GM13976 (cell line): ENCODE measurements around the gene ENO1.
"Not testable (repeated sequence)": the region's sequence is repeated elsewhere in the genome, so short reads cannot be mapped to it uniquely, and the experiment has no call there.

ENCODE experiments used
- DNase-seq: peaks from one replicate; pipeline ENCODE4 v3.0.0; 2012; ENCODE audit warnings: low spot score
- in situ Hi-C: fragments of 300-500 bp; cut with MboI; formaldehyde crosslinking; loops from one replicate; pipeline ENCODE4 v1.12.0; 2022; ENCODE audit warnings: low sequenced_read_pairs, mixed read lengths, inconsistent platforms; ENCODE audit not compliant: unreplicated experiment
- TF ChIP-seq, protein P1 (sequence below): IDR thresholded peaks from 2 replicates; pipeline ENCODE4 v1.5.1; 2012; ENCODE audit warnings: borderline replicate concordance, mild to moderate bottlenecking; ENCODE audit not compliant: insufficient read depth; ENCODE audit errors: extremely low read depth, missing control alignments, control extremely low read depth

ENO1 gene

DNA sequence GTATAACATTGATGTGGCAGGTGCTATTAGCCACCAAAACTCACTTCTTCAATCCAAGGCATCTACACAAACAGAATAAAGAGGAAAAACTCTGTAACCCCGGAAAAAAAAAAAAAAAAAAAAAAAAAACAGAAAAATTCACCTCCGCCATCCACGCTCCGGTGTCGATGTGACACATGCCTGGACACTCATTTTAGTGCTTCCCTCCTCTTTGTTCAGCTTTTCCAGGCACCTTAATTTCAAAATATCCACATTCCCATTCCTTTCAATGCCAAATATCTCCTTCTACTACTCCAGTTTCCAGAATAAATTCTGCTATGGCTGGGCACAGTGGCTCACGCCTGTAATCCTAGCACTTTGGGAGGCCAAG is 55.2 kb downstream of the ENO1 start:
- TF ChIP-seq, protein P1, sequence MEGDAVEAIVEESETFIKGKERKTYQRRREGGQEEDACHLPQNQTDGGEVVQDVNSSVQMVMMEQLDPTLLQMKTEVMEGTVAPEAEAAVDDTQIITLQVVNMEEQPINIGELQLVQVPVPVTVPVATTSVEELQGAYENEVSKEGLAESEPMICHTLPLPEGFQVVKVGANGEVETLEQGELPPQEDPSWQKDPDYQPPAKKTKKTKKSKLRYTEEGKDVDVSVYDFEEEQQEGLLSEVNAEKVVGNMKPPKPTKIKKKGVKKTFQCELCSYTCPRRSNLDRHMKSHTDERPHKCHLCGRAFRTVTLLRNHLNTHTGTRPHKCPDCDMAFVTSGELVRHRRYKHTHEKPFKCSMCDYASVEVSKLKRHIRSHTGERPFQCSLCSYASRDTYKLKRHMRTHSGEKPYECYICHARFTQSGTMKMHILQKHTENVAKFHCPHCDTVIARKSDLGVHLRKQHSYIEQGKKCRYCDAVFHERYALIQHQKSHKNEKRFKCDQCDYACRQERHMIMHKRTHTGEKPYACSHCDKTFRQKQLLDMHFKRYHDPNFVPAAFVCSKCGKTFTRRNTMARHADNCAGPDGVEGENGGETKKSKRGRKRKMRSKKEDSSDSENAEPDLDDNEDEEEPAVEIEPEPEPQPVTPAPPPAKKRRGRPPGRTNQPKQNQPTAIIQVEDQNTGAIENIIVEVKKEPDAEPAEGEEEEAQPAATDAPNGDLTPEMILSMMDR = no peak
- no peak for DNase-seq
- in situ Hi-C loops = no loop called here

- TF ChIP-seq, protein P1 = no peak
- in situ Hi-C loops = no loop called here
- no peak for DNase-seq
Measured at GRCh38 chr1:8822373-8823294, 55.9 kb downstream of the ENO1 start.

- in situ Hi-C loops = no loop called here
Measured at GRCh38 chr1:8821084-8821483, 57.4 kb downstream of the ENO1 start.

GRCh38 chr1:8818789-8819188 is 59.7 kb downstream of the ENO1 start:
- in situ Hi-C loops, DNase-seq: not testable (repeated sequence)

More at GRCh38 chr1:8821084-8821483, 57.4 kb downstream of the ENO1 start:
- no peak for DNase-seq
- TF ChIP-seq, protein P1 = no peak

- no peak for DNase-seq
- TF ChIP-seq, protein P1 = no peak
- in situ Hi-C loops = no loop called here
Measured at GRCh38 chr1:8818325-8818775, 60.1 kb downstream of the ENO1 start.

DNA sequence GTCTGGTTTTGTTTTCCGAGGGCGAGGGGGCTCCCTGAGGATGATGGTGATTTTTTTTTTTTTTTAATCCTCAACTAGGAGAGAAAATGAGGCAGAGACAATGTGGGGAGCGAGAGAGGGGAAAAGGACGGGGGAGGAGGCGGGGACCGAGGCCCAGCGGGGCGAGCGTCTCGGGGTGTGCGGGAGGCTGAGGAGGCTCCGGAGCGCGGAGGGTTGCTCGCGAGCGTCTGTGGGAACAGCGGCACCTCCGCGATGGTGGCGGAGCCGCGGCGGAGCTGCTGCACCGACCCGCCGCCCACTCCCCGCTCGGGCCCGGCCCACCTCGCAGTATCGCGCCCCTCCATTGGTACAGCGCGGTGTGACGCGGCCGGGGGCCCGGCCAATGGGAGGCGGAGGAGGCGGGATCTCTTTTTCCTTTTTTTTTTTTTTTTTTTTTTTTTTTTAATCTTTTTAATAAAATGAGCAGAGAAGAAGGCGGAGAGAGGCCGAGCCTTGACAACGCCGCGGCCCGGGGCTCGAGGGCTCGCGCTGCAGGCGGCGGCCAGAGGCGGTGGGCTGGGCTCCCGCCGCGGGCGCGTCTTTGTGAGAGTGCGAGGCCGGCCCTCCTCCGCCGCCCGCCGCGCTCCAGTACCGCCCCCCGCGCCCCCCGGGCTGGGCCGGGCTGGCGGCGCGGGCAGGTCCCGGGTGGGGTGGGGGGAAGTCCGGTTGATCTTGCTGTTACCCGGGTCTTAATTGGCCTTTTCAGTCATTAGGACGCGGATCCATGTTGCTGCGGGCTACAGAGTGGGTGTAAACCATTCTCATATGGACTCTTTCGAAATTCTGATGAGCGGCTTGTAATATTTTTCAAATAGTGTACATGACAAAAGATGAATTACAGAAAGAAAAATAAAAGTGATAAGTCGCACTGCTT is 60.8 kb downstream of the ENO1 start, which contains the start of gene RERE:
RERE (minus strand) TSS at position 229 of the 913 bp plus-strand sequence.
- TF ChIP-seq, protein P1 = no peak
- peak; percentile 100 for DNase-seq
- in situ Hi-C loops = no loop called here
